T-helper 17 cell (primary cell): ENCODE data around the gene ZNF683. TPM values are rescaled to one million over a fixed set of nuclear protein-coding genes. Genes with fewer than 3 reads are reported as not detected.
"Not testable (repeated sequence)": the region's sequence is repeated elsewhere in the genome, so short reads cannot be mapped to it uniquely, and the experiment has no call there.

ENCODE experiments used
- ATAC-seq: fragments of 150-1000 bp; cut with Tn5 transposase; 2 replicates; pipeline ENCODE4 v1.10.0; 2021; ENCODE audit warnings: mild to moderate bottlenecking, moderate library complexity
- DNase-seq, 3 donors: peaks; one replicate each; pipeline versions ENCODE4 v3.0.0 to v3.0.0-alpha.2; 2020 to 2021
- H3K9me3 ChIP-seq: one replicate; pipeline ENCODE4 v1.7.0; 2013; ENCODE audit warnings: low read length, mild to moderate bottlenecking; ENCODE audit not compliant: control insufficient read depth, poor library complexity, severe bottlenecking
- H3K27ac Mint-ChIP-seq: one replicate; pipeline ENCODE4 v1.8.0; 2022; ENCODE audit warnings: mild to moderate bottlenecking, moderate library complexity, mixed read lengths
- H3K27me3 Mint-ChIP-seq: one replicate; pipeline ENCODE4 v1.8.0; 2022; ENCODE audit warnings: mixed read lengths
- H3K36me3 Mint-ChIP-seq: one replicate; pipeline ENCODE4 v1.8.0; 2022; ENCODE audit warnings: low read depth, mixed read lengths
- H3K4me1 Mint-ChIP-seq: one replicate; pipeline ENCODE4 v1.8.0; 2022; ENCODE audit warnings: mild to moderate bottlenecking, mixed read lengths
- H3K4me3 Mint-ChIP-seq: one replicate; pipeline ENCODE4 v1.8.0; 2022; ENCODE audit warnings: mild to moderate bottlenecking, moderate library complexity, mixed read lengths
- total RNA-seq, 4 donors: library from RNA in 2 of 4; stranded (reverse) in 2 of 4; gene quantifications; one replicate each; pipeline ENCODE4 v1.2.3 and lab custom pipeline; 2022 to 2026

ZNF683 gene
- total RNA-seq, 2 donors from 2014 or later = not detected

DNA sequence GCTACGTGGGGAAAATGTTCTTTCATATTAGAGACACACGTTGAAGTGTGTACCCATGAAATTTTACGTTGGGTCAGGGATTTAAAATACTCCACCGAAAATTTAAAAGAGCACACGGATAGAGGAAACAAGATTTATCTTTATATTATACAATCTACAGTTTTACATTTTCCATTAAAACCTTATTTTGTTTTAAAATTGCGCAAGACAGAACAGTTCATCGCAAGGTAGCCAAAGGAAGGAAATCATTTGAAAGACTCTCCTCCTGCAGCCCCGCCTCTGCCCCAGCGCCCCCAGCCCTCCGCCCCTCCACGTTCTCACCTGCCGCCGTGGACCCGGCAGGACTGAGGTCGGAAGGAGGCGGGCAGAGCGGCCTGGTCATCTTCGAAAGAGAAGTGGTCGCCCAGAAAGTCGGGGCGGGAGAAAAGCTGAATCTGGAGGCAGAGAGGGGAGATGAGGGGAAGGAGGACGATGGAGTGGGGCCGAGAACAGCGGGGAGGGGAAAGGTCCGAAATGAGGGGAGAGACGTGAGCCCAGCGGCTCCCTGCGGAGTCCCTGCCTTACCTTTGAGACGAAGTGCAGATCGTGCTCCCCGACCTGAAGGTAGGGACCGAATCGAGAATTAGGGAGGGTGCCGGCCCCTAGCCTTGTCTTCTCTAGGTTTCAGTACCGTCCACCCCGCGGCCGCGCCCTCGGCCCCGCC lies 36.6 kb downstream of the ZNF683 start:
- ATAC-seq = peak; percentile 3
- peak in 1 of 3 donors; percentile 22 for DNase-seq
- peak overlapping the region; percentile 61 for H3K27ac Mint-ChIP-seq

GRCh38 chr1:26333312-26333711 lies 39.2 kb downstream of the ZNF683 start:
- not testable (repeated sequence) for ATAC-seq

More for the DNA sequence above, 36.6 kb downstream of the ZNF683 start:
- H3K9me3 ChIP-seq = no peaks in the 10 kb centered on the region
- Mint-ChIP-seq H3K27me3 (no peaks in the 10 kb centered on the region), H3K4me3 (peak overlapping the region; percentile 94), H3K4me1 (peaks cover 4% of the 10 kb centered on the region), H3K36me3 (no peaks in the 10 kb centered on the region)

GRCh38 chr1:26330276-26330675 lies 42.3 kb downstream of the ZNF683 start:
- DNase-seq (no peak), ATAC-seq (no peak)
- Mint-ChIP-seq H3K36me3 (no peaks in the 10 kb centered on the region), H3K27me3 (no peaks in the 10 kb centered on the region), H3K27ac (no peak overlapping the region), H3K4me1 (no peaks in the 10 kb centered on the region), H3K4me3 (no peak overlapping the region)
- no peaks in the 10 kb centered on the region for H3K9me3 ChIP-seq

More at GRCh38 chr1:26333312-26333711, 39.2 kb downstream of the ZNF683 start:
- H3K9me3 ChIP-seq, H3K27me3 Mint-ChIP-seq, H3K4me1 Mint-ChIP-seq, H3K27ac Mint-ChIP-seq, H3K36me3 Mint-ChIP-seq, DNase-seq, H3K4me3 Mint-ChIP-seq: not testable (repeated sequence)

DNA sequence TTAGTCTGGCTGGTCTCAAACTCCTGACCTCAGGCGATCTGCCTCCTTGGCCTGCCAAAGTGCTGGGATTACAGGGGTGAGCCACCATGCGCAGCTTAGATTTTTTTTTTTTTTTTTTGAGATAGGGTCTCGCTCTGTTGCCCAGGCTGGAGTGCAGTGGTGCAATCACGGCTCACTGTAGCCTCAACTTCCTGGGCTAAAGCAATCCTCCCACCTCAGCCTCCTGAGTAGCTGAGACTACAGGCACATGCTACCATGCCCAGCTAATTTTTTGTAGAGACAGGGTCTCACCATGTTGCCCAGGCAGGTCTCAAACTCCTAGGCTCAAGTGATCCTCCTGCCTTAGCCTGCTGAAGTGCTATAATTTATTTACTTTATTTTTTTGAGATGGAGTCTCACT lies 43.2 kb downstream of the ZNF683 start:
- ATAC-seq, DNase-seq: not testable (repeated sequence)

GRCh38 chr1:26328597-26328996 lies 44.0 kb downstream of the ZNF683 start:
- H3K4me3 Mint-ChIP-seq = no peak overlapping the region
- H3K4me1 Mint-ChIP-seq = peaks cover 2% of the 10 kb centered on the region
- H3K9me3 ChIP-seq = no peaks in the 10 kb centered on the region
- H3K36me3 Mint-ChIP-seq = no peaks in the 10 kb centered on the region
- no peak for DNase-seq
- H3K27me3 Mint-ChIP-seq = no peaks in the 10 kb centered on the region
- no peak for ATAC-seq
- H3K27ac Mint-ChIP-seq = no peak overlapping the region

More for the DNA sequence above, 43.2 kb downstream of the ZNF683 start:
- H3K27me3 Mint-ChIP-seq, H3K4me1 Mint-ChIP-seq, H3K9me3 ChIP-seq, H3K27ac Mint-ChIP-seq, H3K4me3 Mint-ChIP-seq, H3K36me3 Mint-ChIP-seq: not testable (repeated sequence)

DNA sequence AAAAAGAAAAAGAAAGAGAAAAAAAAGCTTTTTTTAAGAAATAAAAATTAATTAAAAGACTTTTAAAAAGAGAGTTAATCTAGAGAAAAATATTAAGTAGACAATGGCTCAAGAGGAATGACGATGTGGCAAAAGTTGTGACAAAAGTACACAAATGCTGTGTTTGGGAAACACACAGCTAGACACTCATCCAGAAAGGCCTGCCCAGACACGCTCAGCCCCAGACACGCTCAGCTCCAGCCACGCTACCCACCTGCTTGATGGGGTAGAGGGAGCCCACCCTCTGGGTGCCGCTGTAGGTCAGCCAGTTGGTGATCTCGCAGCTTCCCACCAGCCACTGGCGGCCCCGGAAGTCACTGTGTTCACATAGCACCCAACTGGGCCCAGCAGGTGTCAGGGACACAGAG lies 44.6 kb downstream of the ZNF683 start:
- no peak overlapping the region for H3K27ac Mint-ChIP-seq
- no peak for DNase-seq
- peaks cover 5% of the 10 kb centered on the region for H3K4me1 Mint-ChIP-seq
- H3K4me3 Mint-ChIP-seq = no peak overlapping the region
- no peaks in the 10 kb centered on the region for H3K27me3 Mint-ChIP-seq
- H3K9me3 ChIP-seq = no peaks in the 10 kb centered on the region
- ATAC-seq = no peak
- H3K36me3 Mint-ChIP-seq = no peaks in the 10 kb centered on the region

- no peak for DNase-seq
- H3K27ac Mint-ChIP-seq = no peak overlapping the region
- H3K4me3 Mint-ChIP-seq = no peak overlapping the region
- no peak for ATAC-seq
- no peaks in the 10 kb centered on the region for H3K9me3 ChIP-seq
- peaks cover 26% of the 10 kb centered on the region for H3K4me1 Mint-ChIP-seq
- H3K36me3 Mint-ChIP-seq = peaks cover 11% of the 10 kb centered on the region
- H3K27me3 Mint-ChIP-seq = no peaks in the 10 kb centered on the region
Observed at GRCh38 chr1:26324550-26324949, 48.0 kb downstream of the ZNF683 start.

DNA sequence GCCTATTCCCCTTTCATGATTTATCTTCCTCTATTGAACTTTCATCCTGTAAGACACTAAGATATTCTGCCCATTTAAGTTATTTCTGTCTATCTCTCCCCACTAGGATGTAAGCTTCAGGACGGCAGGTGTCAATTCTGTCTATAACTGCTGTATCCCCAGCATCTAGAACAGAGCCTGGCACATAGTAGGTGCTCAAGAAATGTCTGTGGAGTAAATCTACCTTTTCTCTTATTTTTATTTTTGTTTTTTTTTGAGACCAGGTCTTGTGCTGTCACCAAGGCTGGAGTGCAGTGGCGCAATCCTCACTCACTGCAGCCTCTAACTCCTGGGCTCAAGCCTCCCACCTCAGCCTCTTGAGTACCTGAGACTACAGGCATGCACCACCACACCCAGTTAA lies 49.2 kb downstream of the ZNF683 start:
- H3K9me3 ChIP-seq = no peaks in the 10 kb centered on the region
- peaks cover 26% of the 10 kb centered on the region for H3K4me1 Mint-ChIP-seq
- ATAC-seq (no peak), DNase-seq (no peak)
- no peak overlapping the region for H3K4me3 Mint-ChIP-seq
- peaks cover 14% of the 10 kb centered on the region for H3K36me3 Mint-ChIP-seq
- H3K27ac Mint-ChIP-seq = peak overlapping the region; percentile 97
- no peaks in the 10 kb centered on the region for H3K27me3 Mint-ChIP-seq

DNA sequence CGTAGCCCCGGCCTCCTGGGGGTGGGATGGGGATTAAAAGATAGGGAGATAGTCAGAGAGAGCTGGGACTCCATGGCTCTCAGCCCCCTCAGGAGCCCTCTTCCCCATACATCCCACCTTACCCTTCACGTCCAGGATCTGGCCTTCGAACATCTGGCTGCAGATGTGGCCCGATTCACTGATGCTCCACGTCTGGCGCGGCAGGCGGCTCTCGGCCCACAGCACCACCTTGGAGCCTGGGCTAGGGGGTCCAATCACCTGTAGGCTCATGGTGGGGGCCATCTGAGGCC lies 50.6 kb downstream of the ZNF683 start:
- Mint-ChIP-seq H3K27me3 (no peaks in the 10 kb centered on the region), H3K27ac (peak overlapping the region; percentile 97), H3K36me3 (peaks cover 16% of the 10 kb centered on the region), H3K4me3 (peak overlapping the region; percentile 7), H3K4me1 (peaks cover 35% of the 10 kb centered on the region)
- no peak for DNase-seq
- no peak for ATAC-seq
- H3K9me3 ChIP-seq = no peaks in the 10 kb centered on the region

DNA sequence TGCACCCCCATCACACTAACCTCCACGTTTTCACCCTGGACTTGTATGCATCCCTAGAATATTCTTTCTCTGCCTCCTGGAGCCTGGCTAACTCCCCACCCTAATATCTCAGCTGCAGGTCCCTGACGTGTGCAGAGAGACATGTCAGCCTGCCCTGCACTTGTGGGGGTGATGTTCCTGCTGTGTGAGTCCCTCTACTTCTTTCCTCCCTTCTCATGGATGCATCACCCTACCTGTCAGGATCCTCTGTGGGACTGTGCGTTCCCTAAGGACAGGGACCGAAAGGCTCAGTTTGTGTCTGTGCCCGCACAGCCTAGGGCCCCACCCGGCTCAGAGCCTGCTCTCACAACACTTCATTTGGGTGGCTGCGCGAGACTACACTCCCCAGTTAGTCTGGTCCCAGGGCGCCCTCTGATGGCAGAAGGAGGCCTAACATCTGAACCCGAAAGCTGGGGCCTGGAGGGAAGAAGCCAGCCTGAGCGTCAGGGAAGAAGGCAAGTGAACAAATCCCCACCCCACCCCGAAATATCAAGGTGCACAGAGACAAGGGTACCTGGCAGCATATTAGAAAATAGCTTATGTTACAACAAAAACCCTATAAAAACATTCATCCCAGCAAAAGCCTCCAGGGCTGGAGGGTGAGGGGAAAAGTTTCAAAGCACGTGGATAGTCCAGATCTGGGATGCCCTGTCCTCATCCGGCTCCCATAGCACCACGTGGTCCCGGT lies 51.1 kb downstream of the ZNF683 start:
- Mint-ChIP-seq H3K4me1 (peaks cover 39% of the 10 kb centered on the region), H3K36me3 (peaks cover 16% of the 10 kb centered on the region)

DNA sequence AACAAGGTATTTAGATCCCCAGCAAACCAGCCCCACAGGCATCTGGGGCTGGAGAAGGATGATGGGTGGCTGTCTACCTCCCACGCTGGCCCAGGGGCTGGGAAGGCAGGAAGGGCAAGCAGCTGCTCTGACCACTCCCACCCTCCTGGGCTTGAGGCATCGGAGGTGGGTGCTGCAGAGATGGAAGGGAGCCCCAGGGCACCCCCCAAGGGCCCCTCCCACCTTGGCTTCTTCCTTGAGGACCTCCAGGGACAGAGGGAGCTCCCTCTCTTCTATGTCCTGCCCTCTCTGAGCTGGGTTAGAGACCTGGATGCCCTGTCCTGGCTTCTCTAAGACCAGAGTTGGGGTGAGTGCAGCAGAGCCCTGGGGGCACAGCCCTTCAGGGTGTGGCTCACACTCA lies 51.7 kb downstream of the ZNF683 start:
- ATAC-seq (peak; percentile 3), DNase-seq (no peak)
- H3K36me3 Mint-ChIP-seq = peaks cover 16% of the 10 kb centered on the region
- peak overlapping the region; percentile 99 for H3K4me3 Mint-ChIP-seq
- no peaks in the 10 kb centered on the region for H3K27me3 Mint-ChIP-seq
- peaks cover 42% of the 10 kb centered on the region for H3K4me1 Mint-ChIP-seq
- H3K9me3 ChIP-seq = no peaks in the 10 kb centered on the region
- H3K27ac Mint-ChIP-seq = peak overlapping the region; percentile 97

More for the DNA sequence above, 51.1 kb downstream of the ZNF683 start:
- peak; percentile 81 for ATAC-seq
- no peaks in the 10 kb centered on the region for H3K9me3 ChIP-seq
- H3K4me3 Mint-ChIP-seq = peak overlapping the region; percentile 99
- no peaks in the 10 kb centered on the region for H3K27me3 Mint-ChIP-seq
- peak overlapping the region; percentile 97 for H3K27ac Mint-ChIP-seq
- peak; percentile 83 to 98 (median 85) for DNase-seq

GRCh38 chr1:26318338-26319064 lies 54.0 kb downstream of the ZNF683 start:
- H3K36me3 Mint-ChIP-seq = peaks cover 16% of the 10 kb centered on the region
- peak overlapping the region; percentile 99 for H3K4me3 Mint-ChIP-seq
- no peaks in the 10 kb centered on the region for H3K9me3 ChIP-seq
- no peaks in the 10 kb centered on the region for H3K27me3 Mint-ChIP-seq
- DNase-seq (no peak), ATAC-seq (no peak)
- peaks cover 58% of the 10 kb centered on the region for H3K4me1 Mint-ChIP-seq
- peak overlapping the region; percentile 96 for H3K27ac Mint-ChIP-seq

DNA sequence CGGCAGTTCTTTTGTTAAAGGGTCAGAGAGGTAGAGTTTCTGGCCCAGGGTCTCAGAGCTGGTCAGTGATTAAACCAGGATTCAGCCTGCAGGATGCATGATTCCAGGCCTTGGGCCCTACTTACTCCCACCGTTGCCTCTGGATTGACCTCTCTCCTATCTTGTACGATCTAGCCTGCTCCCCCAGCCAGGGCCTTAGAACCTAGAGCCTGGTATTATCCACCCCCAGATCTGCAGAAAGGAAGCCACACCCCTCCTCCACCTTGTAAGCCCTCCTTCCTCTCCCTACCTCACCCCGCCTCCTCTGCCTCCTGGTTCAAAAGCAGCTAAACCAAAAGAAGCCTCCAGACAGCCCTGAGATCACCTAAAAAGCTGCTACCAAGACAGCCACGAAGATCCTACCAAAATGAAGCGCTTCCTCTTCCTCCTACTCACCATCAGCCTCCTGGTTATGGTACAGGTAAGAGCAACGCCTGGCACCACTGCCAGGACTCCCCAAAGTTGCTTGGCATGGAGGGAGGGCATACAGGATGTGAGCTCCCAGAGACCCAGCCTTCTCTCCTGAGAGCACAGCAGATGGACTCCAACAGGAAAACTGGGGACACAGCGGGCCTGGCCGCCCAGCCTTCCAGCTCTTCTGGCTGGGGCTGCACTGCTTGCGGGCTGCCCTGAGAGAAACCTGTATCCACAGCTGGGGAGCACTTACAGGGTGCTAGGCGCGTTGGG lies 54.8 kb downstream of the ZNF683 start, which contains the start of gene CD52:
TSS of gene CD52 (plus strand) at position 347 of the 726 bp plus-strand sequence. CDS start at position 407, 60 bp downstream.
- H3K36me3 Mint-ChIP-seq = peaks cover 15% of the 10 kb centered on the region
- peak within 1 kb of the TSS; percentile 99 for H3K4me3 Mint-ChIP-seq
- H3K27ac Mint-ChIP-seq = peak within 1 kb of the TSS; percentile 96
- peak; percentile 44 to 53 (median 51) for DNase-seq
- H3K4me1 Mint-ChIP-seq = peaks cover 57% of the 10 kb centered on the region
- no peaks in the 10 kb centered on the region for H3K27me3 Mint-ChIP-seq
- ATAC-seq = peak; percentile 85
- no peaks in the 10 kb centered on the region for H3K9me3 ChIP-seq
